ENCODE results near the gene APLP2.
A peak's percentile ranks its signal among the peaks of the same experiment; 100 is the strongest.
"Not testable (repeated sequence)": the region's sequence is repeated elsewhere in the genome, so short reads cannot be mapped to it uniquely, and the experiment has no call there.

Gene APLP2

DNA sequence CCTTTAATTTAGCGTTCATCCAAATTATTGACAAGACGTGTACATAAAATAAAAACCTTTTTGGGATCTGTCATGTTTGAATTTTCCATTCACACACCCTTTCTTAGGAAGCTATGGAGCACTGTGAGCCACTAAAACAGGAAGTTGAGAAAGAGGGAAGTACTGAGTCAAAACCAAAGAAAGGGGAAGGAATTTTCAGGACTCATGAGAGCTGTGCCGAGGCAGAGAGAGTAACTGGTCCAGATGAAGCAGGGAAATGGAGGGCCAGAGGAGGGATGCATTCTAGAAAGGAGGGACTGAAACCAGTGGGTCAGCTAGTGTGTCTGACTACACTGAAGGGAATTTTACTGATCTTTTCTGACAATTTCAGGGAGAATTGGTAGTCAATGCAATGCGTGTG is 24.9 kb downstream of the APLP2 start:
- DNase-seq, result no peak

DNA sequence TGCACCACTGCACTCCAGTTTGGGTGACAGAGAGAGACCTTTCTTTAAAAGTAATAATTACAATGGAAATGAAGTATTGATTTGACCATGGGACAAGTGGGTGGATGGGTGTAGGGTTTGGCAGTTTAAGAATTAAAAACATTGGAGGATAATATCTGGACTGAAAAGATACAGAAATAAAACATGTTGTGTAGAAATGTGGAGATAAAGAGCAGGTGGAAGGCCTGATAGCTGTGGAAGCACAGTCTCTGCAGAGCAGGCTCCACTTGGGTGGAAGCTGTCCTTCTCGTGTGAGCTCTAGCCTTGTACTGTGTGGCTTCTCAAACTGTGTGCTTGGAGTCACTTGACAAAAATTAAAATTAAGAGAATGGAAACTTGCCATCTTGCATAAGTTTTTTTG is 25.6 kb downstream of the APLP2 start:
- no peak for DNase-seq

DNA sequence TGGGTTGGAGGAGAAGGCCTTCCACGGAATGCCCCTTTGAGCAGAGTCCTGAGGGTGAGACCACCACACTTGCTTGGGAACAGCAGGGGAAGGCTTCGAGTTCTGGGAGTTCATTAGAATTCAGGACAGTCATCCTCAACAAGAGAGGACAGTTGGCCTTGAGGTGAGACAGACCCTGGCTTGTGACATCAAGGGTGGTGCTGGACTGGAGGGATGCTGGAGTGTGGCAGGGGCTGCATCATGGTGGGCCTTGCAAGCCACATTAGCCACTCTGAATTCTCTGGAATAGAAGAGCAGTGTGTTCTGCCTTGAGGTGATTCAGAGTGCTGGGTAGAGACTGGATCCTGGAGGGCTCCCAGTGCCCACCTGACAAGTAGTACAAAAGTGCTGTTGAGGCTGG is 26.3 kb downstream of the APLP2 start:
- no peak for DNase-seq

DNA sequence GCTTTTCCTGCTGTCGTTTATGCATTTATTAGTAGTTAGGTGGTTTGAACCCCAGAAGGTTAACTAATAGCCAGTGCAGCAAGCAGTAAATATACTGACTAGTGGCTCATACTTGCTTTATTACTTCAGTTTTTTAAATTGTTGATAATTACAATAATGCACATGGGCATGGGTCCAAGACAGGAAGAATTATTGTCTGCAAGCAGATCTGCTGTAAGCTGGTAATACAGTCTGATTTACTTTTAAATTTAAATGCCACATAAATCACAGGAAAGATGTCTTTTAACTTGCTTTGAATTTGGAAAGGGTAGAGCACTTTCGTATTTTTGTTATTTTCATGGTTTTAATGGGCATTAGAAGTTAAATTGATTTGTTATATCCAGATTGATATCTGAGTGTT is 27.1 kb downstream of the APLP2 start:
- DNase-seq, result no peak

DNA sequence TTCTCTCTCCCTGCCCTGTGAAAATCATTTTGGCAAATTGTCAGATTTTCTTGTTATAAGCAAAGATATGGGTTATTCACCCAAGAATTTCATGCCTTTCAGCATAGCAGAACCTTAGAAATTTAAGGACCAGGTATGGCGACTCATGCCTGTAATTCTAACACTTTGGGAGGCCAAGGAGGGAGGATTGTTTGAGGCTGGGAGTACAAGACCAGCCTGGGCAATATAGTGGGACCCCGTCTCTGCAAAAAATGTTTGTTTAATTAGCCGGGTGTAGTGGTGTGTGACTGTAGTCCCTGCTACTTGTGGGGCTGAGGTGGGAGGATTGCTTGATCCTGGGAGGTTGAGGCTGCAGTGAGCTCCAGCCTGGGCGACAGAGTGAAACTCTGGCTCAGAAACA is 27.6 kb downstream of the APLP2 start:
- no peak for DNase-seq

DNA sequence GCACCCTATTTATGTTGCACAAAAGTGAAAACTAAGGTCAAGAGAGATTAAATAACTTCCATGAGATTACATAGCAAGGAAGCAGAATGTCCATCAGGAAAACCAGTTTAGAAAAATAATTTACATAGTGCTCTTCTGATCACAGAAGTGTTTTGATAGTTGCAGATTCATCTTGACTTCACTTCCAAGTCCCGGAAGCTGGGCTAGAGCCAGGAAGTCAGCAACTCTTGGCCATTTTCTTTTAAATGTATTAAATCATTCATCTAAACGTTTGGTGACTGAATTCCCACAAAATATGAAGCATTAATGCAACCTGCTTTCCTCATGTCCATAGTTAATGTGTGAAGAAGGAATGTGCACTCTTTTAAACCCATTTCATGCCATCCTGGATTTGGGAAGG is 29.7 kb downstream of the APLP2 start:
- no peak for DNase-seq

DNA sequence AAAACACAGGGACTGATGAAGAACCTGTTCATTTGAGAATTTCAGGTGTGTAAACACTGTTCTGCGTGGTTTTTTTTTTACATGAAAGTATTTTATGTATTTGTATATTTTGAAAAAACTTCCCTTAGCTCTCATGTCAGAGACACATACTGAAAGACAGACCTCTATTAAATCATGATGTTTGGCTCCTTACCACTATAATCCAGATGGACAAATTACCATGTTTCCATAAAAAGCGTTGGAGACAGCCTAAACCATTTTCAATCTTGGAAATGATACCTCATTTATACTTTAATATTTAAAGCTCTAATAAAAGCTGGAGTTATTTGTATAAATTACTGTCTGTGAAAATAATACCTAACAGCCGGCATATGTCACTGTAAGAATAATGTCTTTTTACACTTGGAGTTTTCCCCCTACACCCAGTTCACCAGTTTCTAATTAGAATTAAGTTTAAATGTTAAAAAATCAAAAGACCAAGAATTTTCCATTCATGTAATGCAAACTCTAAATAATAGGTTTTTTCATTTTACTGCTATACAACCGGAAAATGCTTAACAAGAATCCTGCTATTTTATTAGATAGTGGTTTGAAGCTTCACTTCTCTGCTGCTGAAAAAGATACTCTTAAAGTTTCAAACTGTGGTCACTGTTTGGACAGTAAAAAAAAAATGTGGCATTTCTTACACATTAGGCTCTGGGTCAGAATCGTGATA is 30.8 kb downstream of the APLP2 start:
- no peak for DNase-seq

DNA sequence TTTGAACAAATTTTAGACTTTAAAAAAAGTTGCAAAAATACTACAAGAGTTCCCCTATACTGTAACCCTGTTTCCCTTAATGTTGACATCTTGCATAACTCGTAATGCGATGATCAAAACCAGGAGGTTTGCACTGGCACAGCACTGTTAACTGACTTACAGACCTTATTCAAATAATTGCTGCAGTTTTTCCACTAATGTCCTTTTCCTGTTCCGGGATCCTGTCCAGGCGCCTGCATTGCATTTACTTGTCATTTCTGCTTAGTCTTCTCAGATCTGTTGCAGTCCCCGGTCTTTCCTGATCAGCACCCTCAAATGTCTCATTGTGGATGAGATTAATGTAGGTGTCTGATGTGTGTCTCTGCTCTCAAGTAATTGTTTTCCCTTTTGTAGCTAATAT is 32.0 kb downstream of the APLP2 start:
- no peak for DNase-seq

DNA sequence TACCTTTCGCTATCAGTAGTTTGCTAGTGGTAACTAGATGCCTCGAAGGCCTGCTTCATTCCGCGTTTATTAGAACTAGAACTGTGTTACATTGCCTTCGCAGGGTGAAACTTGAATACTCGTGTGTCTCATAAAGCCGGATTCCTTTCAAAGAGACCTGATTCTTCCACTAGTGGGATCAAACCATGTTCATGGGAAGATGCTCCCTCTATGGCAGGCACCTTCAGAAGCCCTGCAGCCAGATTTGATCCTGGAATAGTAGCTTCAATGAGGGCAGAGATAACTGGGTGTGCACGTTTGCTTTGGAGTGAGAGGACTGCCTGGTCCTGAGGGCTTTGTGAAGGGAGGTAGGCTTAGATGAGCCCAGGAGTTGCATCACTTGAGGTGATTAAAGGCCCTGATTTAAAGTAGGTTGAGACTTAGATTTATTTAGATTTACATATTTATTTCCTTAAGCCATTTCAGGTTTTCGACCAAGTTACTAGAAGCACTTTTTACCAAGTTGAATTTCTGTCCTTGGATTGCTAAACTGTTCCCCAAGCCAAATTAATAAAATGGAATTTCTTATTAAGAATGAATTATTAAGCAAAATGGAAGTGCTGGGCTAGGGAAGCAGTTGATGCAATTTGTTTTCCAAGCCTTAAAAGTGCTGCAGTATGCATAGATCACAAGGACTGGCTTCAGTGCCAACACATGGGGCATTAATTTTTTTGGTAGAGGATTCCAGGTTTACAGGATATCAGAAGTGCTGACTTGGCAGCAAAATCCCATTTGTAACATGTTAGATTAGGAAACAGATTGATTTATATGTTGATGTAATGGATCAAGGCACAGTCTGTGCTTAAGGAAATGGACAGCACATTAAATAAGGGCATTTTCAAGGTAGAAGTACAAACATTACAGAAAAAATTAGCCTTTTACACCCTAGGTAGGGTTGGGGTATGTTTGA is 32.9 kb downstream of the APLP2 start:
- no peak for DNase-seq

DNA sequence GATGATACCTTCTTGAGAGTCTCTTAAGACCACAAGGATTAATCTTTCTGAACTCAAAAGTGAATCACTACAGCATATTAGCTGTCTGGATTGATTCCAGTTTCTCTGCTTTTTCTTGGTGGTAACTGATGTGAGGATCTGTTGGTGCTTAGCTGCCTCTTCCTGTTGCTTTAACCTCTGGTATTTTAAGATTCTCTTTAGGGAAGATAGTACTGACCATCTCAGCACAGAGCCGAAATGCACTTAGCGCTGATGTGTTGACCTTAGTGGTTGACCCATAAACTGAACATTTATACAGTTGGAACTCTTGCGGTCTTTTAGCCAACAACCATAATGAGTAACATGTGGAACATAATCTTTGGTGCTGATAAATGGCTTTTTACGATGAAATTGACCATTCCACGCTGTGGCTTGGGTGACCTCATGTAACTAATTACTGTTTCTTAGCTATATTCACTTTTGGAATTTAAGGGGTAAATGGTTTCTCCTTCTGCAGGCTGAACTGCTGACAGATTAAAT is 33.7 kb downstream of the APLP2 start:
- DNase-seq, result no peak

DNA sequence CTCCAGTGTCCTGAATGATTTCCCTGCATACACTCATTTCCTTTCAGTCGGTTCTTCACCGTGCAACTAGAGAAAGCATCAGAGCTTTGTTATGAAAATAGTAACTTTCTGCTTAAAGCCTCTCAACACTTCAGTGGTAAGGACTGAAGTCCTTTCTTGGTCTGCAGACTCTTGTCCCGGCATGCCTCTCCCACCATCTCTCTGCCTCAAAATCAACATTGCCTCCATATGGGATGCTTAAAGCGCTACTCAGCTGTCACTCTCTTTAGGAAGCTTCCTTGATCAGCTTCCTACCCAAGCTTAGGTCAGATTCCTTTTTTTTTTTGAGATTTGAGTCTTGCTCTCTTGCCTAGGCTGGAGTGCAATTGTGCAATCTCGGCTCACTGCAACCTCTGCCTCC is 36.7 kb downstream of the APLP2 start:
- no peak for DNase-seq

DNA sequence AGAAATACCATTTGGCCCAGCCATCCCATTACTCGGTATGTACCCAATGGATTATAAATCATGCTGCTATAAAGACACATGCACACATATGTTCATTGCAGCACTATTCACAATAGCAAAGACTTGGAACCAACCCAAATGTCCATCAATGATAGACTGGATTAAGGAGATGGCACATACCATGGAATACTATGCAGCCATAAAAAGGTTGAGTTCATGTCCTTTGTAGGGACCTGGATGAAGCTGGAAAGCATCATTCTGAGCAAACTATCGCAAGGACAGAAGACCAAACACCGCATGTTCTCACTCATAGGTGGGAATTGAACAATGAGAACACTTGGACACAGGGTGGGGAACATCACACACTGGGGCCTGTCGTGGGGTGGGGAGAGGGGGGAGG is 39.0 kb downstream of the APLP2 start:
- DNase-seq, result not testable (repeated sequence)

DNA sequence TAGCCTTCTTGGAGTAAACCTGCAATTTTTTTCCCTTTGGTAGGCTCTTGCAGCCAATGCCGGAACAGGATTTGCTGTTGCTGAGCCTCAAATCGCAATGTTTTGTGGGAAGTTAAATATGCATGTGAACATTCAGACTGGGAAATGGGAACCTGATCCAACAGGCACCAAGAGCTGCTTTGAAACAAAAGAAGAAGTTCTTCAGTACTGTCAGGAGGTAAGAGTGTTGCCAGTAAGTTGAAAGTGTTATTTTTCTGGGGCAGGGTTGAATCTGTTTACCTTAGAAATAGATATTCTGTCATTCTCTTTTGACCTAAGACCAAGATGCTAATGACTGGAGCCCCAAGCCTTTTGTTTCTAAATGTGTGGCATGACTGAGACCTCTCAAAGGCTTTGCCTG is 39.7 kb downstream of the APLP2 start:
- DNase-seq, result no peak

DNA sequence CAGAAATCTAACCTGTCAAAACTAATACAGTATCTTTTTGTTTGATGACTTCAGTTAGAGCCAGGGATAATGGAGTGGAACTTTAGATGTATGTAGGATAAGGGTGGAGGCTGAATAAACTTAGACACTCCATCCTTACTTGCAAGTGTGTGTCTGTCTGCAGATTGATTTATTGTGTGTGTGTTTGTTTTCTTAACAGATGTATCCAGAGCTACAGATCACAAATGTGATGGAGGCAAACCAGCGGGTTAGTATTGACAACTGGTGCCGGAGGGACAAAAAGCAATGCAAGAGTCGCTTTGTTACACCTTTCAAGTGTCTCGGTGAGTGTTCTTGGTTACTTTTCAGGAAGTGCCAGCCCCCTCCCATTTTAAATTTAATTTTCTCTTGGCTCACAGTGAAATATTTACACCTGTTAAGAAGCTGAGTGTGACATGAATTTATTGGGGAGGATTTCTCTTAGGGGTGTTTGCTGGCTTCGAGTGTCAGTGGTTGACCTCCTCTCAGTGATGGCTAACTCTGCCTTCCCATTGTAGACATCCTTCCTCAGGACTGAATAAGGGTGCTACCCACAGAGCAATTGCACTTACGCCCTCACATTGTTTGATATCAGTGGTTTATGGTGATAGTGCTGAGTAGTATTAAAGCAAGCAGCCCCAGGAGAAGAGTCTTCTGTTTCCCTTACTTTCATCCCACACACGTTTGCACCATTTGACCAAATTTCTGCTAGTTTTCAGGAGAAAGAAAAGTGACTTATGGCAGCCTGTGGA is 40.8 kb downstream of the APLP2 start:
- DNase-seq, result no peak

DNA sequence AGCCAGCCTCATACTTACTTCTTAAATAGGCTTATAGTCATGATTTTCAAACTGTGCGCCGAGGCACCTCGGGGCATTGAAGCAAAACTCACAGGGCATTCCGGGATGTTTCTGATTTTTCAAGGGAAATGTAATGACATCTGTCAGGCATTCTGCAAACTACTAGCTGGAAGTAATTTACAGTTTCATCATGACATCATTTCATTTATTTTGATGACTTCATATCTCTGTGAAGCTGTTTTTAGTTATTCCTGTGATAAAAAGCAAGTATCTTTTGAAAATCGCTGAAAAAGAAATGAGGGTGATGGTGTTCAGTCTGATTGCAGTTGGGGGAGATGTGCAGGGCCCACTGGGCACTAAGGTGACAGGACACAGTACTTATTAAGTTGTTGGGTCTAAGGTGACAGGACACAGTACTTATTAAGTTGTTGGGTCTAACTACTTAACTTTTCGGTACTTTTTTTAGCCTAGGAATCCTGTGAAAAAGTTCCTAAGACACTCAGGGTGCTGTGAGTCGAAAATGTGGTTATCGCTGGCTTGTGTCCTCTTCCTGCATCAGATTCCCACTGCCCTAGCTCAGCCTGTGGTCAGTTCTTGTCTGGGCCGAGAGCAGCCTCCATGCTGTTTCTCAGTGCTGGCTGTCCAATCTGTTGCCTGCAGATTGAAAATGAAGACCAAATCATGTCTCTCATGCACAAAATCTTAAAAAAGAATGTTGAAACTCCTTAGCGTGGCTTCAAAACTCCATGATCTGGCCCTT is 42.6 kb downstream of the APLP2 start:
- no peak for DNase-seq

DNA sequence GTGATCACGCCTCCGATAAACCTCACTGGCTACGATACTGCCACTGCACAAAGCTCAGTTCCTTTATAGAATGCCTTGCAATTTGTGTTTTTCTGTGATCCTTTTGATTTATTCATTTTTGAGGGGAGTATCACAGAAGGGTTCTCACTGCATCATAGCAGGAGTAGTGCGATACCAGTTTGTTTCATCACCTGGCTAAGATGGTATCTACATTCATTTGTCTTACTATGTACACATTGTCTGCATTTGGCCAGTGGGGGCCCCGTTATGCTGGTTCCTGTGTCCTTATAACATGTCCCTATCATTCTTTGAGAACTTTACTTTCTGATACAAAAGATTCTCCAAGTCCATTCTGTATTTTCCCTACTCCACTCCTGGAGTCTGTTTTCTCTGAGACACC is 44.6 kb downstream of the APLP2 start:
- no peak for DNase-seq

DNA sequence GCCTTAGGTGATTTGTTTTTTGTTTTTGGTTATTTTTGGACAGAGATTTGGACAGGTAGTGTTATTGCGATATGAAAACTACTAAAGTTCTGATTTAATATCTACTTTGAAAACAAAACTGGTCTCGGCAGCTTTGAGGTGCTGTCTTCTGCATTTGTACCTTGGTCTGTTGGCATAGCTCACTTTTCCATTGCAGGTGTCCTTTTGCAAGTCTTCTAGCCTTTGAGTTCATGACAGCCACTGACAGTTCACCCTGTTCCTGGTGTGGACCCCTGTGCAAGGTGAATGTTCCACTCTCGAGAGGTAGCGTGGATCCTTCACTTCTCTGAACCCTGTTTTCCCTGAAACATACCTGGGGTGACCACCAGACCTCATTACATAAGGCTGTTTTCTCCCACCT is 45.0 kb downstream of the APLP2 start:
- DNase-seq, result no peak

DNA sequence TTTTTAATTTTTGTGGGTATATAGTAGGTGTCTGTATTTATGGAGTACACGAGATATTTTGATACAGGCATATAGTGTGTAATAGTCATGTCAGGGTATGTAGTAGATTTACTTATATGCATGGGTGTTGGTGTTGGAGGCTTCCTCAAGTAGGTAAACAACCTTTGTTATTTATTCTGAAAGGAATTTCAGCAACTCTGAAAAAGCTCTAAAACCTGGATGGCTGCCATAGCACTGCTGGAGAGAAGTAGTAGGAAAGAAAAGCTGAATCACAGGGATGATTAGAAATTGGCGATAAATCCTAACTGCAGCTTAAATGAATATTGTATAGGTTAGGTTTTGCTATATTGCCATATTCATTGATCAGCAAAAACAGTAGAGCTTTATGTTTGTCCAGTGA is 45.5 kb downstream of the APLP2 start:
- no peak for DNase-seq

DNA sequence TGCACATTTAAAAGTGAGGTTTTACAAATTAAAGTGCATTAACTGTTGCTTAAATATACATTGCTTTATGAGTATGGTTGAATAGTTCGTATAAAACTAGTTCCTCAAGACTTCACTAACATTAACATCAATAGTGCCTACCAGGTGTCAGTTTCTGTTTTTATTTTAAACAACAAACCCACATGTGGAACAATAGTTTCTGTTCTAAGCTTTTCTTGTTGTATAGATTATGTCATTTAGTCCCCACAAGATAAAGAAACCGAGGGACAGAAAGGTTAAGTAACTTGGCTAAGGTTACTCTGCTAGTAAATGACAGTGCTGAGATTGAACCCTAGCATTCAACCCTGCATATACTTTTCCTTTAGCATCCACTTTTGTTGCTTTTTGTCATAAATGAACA is 48.5 kb downstream of the APLP2 start:
- DNase-seq, result no peak

DNA sequence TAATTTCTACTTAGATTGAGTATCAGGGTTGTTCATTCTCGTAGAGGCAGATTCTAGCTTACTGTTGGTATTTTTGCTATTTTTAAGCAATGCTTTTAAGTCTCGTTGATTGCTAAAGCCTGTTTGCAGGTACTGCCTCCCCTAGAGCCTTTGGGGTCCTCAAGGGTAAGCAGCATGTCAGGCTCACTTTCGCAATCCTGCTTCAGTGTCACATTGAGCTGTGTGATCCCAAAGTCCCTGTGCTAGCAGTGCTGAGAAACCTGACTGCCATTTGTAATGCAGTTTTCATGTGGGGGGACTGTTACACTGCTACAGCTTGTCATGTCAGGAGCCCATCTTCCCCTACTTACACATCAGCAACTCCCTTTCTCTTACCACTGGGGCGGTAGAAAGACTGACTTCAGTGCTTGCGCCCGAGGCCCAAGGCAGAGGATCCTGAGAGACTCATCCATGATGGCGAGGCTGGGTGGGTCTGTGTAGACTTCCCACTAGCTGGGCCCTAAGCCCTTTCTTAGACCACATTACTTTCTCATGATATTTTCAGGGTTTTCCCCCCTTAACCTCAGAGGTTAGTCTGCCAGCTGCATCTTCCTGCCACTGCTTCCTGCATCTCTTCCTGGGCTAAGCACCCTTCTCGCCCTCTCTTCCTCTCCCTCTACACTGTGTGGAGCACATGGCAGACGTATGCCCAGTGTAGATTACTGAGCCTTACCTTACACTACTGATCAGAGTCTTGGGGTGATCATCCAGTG is 49.1 kb downstream of the APLP2 start:
- peak; percentile 43 for DNase-seq

DNA sequence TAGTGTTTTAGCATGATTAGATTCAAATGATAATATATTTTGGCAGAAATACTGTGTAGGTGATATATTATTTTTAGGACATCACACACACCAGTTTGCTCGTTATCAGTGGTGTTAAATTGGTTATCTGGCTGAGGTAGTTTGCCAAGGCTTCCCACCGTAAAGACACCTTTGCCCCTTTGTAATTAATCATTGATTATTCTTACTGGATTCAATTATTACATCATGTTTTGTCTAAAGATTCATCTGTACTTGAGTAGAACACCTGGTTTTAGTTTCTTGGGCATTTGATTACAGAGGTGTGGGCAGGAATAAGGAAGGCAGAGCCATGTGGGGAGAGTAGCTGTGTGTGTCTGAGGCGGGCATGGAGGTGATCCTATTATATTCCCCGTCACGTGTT is 50.4 kb downstream of the APLP2 start:
- no peak for DNase-seq

DNA sequence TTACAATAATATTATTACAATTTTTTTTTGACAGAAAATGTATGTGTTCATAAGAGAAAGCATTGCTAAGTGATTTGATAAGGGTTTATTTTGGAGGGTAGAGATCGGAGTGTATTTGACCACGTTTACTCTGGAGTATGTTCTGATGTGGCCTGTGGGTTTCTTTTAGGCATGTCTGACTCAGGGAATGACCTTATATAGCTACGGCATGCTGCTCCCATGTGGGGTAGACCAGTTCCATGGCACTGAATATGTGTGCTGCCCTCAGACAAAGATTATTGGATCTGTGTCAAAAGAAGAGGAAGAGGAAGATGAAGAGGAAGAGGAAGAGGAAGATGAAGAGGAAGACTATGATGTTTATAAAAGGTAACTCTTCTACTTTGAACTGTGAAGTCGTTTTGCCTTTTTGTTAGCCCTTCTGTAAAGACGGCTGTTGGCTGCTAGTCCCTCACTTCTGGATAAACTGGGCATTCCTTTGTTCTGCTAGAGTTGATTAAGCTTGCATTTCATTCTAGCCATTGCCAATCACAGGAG is 51.8 kb downstream of the APLP2 start:
- no peak for DNase-seq
